GM18517 (cell line): ENCODE measurements around the gene FXYD3.
"Not testable (repeated sequence)": the region's sequence is repeated elsewhere in the genome, so short reads cannot be mapped to it uniquely, and the experiment has no call there.

Experiments
- ATAC-seq: cut with Tn5 transposase; IDR thresholded peaks from one replicate; pipeline ENCODE4 v1.9.1; 2021; ENCODE audit warnings: mild to moderate bottlenecking, moderate library complexity; ENCODE audit not compliant: unreplicated experiment

Gene FXYD3

DNA sequence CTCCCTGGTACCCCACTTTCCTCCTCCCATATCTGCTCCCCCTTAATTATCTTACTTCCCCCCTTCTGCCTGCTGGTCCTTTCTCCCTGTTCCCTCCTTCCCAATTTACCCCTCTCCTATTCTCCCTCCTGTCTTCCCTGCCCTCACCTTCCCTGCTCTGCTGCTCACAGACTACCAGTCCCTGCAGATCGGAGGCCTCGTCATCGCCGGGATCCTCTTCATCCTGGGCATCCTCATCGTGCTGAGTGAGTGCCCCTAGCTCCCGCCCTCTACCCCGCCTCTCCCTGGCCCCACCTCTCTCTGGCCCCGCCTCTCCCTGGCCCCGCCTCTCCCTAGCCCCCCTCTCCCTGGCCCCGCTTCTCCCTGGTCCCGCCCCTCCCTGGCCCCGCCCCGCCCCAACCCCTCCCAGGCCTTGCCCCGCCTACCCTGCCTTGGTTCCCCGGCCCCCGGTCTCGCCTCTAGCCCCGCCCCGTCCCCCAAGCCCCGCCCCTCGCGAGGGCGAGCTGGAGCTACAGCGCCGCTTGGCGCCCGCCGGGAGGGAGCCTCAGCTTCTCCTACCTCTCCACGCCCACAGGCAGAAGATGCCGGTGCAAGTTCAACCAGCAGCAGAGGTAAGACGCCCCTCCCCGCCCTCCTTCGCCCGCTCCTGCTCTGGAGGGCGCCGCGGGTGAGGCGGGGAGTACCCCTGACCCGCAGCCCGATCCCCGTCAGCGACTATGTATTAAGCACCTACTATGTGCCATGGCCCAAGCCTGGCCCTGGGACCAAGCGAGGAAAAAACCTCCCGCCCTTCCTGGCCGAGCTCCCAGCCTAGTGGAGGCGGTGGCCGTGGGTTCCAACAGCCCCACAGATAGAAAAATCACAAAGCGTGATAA, 25.6 kb downstream of the FXYD3 start:
- no peak for ATAC-seq

DNA sequence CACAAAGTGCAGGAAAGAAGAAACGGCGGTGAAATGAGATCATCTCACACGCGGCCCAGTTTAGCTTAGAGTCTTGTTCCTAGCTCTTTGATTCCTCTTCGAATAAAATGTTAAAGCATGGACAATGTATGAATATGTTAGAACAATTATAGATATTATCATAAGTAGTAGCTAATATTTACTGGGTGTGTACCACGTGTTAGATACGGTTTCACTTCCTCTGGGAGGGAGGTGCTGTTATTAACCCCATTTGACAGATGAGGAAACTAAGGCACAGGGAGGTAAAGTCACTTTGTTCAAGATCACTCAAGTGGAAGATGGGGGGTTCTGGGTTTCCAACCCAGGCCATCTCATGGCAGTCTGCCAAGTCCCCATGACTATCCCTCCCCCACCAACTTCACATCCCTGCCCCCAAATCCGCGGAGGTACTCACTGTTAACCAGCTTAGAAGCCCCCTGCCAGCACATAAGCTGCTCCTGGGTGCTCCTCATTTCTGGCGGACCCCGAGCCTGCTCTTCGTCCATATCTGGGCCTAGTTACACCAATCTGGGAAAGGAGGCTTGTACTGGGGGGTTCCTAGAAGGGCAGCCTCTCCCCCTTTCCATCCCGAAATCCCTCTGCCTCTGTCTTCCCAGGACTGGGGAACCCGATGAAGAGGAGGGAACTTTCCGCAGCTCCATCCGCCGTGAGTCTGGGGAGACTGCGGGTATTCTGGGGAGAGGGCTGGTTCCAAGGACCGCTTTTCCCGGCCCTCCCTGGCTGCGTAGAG, 26.4 kb downstream of the FXYD3 start:
- no peak for ATAC-seq

DNA sequence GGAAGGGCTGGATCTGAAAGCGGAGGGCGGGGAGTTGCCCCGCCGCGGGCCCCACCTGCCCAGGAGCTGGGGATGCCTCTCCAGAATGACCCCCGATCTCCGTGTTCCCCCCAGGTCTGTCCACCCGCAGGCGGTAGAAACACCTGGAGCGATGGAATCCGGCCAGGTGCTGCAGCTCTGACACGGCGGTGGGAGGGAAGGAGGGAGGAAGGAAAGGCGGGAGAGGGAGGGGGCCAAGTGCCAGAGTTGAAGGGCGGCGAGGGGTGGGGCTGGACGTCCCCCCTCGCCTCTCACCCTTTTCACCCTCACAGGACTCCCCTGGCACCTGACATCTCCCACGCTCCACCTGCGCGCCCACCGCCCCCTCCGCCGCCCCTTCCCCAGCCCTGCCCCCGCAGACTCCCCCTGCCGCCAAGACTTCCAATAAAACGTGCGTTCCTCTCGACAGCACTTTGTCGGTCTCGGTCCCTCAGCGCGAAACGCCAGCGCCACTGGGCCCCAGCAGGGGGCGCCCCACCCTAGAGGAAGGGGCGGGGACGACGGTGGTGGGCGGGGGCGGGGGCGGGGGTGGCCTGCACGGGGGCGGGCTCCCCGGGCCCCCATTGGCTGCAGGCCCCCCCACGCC, 27.1 kb downstream of the FXYD3 start:
- no peak for ATAC-seq

DNA sequence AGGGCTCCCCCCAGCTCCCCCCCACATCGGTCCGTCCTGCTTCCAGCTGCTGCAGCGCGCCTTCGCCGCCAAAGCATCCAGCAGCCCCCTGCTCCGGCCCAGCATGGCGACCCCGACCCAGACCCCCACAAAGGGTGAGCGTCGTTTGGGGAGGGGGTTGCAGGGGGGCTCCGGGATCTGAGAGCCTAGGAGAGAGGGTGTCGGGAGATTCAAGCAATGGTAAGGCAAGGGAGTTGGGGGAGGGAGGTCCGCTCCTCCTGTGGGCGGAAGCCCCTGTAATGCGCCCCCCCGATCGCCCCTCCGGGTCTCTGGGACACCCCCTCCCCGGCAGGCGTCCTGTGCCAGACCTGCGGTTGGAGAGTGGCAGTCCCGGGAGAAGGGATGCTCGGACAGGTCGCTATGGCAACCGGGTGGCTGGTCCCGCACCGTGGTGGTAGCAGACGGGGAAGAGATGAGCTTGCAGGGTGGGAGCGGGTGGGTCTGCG, 27.6 kb downstream of the FXYD3 start, which contains the start of gene FXYD7:
Gene FXYD7, plus strand, starts transcription at position 25 of the 485 bp plus-strand sequence. Its CDS starts 79 bp downstream, at position 104.
- no peak for ATAC-seq

DNA sequence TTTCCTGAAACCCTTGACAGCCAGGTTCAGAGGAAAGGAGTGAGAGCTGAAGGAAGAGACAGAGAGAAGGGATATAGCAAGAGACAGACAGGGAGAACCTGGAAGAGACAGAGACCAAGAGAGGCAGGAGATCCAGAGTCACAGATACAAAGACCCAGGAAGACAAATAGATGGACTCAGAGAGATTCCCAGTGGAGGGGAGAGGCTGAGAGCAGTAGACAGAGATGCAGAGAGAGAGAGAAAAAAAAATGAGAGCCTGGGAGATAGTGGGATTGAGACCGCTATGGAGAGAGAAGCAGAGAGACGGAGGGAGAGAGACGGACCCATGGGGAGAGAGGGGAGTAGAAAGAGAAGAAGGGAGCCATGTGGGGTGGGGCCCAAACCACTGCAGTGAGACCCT, 28.2 kb downstream of the FXYD3 start:
- ATAC-seq: no peak

DNA sequence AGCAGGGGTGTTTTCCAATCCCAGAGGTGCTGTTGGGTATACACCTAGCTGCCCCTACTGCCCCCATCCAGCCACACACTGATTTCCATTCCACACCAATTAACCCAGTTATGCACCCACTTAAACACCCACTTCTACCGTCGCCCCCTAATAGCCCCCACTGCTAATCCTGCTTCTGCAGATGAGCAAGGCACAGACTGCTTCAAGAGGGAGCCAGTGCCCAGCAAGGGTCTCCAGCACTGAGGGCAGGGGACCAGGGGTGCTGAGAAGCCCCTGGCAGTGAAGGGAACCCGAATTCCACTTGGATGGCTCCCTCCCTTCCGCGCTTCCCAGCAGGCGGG, 28.6 kb downstream of the FXYD3 start:
- no peak for ATAC-seq

DNA sequence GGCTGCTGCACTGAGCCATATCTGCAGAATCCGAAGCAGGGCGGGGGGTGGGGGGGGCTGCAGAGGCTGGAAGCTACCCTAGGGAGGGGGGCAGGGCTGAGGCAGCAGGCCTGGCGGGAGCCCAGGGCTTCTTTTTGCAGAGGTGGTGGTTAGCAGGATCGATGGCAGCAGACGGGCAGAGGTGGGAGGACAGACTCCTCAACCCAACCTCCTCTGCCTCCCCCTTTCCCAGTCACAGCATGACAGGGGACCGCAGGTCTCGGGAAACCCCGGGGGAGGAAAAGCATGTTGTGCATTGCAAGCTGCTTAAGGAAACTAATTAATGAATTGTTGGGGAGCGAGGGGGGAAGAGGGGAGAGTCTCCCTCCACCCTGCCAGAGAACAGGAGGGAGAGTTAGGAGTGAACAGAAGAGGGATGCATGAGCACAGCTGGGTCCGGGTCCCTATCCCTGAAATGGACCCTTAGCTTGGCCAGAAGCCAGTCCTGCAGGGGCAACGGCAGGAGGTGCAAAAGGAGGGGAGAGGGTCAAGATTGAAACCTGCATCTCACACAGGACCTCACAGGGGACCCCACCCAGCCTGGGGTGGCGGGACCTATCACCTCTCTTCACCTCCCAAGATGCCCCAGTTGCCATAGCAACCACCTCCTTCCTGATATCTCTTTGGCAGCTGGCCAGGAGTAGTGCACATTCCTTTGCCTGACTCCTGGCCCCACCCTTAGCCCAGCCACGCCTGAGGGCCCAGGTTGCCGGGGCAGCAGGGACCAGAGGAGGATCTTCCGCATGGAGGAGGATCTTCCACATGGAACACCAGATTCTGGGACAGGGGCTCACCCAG, 29.2 kb downstream of the FXYD3 start:
- no peak for ATAC-seq

DNA sequence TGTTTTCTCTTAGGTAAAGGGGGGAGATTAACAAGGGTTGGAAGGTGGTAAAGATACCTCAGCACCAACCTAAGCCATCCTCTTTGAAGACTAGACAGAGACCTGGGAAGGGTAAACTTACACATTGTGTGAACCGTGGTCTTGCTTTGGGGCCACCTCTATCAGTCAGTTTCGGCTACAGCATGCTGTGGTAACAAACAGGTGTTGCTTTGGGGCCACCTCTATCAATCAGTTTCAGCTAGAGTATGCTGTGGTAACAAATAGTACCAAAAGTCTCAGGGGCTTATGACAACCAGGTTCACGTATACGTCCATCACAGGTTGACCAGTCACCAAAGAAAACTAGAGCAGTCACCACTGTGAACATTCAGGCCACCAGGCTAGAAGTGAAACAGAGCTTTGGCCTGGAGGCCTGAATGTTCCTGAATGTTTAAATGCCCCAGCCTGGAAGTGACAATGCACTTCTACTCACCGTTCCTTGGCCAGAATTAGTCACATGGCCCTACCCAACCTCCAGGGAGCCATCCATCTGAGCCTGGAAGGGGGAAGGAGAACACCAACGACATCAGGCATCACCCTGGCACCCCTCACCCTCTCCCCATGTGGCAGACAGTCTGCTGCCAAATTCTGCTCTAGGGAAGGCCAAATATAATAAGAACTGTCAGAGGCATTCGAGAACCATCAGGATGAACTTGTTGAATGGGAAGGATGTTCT, 31.3 kb downstream of the FXYD3 start:
- no peak for ATAC-seq

DNA sequence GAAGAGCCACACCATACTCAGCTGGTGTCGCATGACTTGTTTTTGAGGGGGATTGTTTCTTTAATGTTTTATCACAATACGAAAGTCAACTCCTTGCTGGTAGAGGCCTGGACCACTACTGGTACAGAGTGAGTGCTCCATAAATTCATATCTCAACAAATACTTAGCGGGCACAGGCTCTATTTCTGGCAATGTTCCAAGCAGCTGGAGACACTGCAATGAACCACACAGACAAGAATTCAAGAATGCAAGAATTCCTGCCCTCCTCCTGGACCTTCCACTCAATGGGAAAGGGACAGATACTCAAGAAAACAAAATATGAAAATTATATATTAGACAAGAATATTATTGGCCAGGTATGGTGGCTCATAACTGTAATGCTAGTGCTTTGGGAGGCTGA, 33.8 kb downstream of the FXYD3 start:
- no peak for ATAC-seq

DNA sequence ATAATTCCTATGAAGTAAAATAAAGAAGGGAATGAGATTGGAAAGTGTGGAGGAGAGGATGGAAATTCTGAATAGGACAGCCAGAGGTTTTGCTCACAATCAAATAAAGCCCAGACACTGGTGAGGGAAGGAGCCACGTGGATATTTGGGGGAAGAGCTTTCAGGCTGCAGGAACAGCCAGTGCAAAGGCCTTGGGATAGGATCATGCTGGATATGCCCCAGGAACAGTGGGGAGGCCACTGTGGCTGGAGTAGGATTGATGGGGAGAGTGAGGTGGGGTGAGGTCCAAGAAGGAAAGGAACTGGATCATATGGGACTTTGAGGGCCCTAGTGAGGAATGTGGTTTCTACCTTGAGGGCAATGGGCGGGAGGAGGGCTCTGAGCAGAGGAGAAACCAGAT, 34.8 kb downstream of the FXYD3 start:
- no peak for ATAC-seq

DNA sequence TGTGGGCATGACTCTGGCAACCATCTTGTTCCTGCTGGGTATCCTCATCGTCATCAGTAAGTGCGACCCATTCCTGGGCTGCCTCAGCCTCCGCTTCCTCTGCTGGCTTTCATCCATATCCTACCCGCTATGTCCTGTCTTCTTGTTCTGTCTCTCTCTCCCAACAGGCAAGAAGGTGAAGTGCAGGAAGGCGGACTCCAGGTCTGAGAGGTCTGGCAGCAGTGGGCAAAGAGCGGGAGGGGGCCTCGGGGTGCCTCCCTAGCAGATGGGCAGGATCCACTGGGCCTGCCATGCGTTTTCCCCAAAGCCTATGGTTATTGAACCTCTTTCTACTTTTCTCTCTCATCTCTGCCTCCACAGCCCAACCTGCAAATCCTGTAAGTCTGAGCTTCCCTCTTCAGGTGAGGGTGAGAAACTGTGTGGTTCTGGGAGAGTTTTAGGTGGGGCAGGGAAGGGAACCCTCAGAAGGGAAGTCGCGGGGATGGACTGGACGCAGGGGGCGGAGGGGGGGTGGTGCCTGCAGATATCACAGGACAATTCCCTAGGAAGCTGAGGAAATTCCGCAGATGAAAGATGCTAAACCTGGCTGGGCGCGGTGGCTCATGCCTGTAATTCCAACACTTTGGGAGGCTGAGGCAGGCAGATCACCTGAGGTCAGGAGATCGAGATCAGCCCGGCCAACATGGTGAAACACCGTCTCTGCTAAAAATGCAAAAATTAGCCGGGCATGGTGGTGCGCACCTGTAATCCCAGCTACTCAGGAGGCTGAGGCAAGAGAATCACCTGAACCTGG, 35.8 kb downstream of the FXYD3 start:
- ATAC-seq: no peak

DNA sequence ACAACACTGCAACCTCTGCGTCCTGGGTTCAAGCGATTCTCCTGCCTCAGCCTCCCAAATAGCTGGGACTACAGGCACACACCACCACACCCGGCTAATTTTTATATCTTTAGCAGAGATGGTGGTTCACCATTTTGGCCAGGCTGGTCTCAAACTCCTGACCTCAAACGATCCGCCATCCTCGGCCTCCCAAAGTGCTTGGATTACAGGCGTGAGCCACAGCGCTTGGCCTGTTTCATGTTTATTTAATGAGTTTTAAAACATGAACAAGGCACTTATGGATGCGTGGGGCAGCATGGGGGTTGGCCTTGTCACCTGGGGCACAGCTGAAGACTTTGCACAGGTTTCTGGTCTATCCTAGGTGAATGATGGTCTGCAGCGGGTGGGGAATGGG, 37.5 kb downstream of the FXYD3 start:
- ATAC-seq: not testable (repeated sequence)

DNA sequence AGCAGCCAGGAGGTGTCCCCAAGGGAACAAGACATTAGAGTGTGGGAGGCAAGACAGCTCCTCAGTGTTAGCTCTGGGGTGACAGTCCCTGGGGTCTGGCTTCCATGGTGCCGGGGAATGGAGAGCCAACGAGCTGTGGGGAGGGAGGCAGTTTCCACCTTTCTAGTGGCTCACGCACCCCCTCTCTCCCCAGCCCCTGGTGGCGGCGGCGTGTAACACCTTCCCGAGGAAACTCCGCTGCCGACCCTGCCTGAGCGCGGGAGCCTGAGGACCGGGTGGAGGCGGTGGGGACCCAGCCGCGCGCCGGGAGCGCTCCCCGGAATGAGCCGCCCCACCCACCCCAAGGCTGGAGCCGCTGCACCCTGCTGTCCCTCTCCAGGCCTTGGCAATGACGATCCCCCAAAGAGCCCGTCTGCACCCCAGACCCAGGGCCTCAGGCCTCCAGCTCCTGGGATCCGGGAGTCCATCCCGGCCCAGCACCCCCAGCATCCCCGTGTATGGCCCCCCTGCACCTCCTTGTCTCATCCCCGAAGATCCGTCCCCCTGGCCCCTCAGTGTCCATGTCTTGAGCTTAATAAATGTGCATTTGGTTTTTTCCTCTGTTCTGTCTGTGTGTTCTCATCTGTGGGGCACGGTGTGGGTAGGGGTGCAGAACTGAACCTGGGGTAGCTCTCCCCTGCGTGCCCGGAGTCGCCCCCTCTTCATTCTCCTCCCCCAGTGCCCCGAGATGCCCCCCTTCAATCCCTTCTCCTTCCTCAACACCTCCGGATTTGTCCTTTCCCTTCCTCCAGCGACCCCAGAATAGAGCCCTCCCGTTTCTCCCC, 38.3 kb downstream of the FXYD3 start:
- no peak for ATAC-seq

DNA sequence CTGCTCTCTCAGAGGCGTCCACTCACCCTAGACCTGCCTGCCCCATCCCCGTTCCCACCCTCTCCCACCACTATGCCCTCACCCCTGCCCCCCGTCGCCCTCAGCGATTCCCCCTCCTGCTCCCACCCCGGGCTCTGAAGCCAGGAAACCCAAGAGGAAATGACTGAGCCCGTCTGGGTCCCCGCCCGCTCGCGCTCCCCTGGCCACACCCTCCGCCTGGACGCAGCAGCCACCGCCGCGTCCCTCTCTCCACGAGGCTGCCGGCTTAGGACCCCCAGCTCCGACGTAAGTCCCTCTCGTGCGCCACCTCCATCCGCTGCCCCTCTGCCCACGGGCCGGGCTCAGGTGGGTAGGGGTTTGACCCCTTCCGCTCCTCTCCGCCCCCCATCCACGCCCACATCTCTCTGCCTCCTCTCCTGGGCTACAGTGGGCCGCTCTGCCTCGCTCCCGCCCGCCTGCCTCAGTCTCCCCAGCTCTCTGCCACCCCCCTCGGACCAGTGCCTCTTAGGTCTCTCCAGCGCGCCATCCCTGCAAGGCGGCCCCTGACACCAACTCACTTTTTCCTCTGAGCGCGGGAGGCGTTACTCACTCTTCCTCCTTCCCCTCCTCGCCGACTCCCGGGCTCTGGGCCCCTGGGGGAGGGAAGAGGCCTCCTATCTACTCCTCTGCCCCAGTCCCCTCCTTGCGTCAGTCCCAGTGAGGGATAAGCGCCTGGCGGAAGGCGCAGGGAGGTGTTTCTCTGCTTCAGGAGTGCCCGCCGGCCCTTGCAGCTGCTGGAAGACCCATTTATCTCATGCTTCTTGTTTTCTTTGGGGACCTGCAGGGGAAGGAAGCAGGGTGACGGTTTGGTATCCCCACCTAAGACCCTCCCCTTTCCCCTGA, 39.1 kb downstream of the FXYD3 start, which contains the start of gene FXYD5:
Gene FXYD5, plus strand, starts transcription at position 211 of the 882 bp plus-strand sequence. CDS start 816 bp downstream, outside the sequence.
- ATAC-seq: no peak

DNA sequence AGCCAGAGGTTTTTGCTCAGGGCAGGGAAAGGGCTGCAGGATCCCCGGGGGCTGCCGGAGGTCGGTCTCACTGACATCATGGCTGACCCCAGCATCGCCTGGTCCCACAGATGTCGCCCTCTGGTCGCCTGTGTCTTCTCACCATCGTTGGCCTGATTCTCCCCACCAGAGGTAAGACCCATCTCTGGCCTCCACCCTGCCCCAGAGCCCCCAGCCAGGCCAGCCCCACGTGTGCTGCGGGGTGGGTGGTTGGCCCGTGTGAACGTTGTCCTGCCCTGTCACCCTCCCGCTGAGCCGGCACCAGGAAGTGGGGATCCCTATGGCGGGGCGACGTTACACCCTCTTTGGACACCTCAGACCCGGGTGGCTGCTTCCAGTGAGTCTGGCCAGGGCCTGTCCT, 39.8 kb downstream of the FXYD3 start:
- ATAC-seq: no peak

DNA sequence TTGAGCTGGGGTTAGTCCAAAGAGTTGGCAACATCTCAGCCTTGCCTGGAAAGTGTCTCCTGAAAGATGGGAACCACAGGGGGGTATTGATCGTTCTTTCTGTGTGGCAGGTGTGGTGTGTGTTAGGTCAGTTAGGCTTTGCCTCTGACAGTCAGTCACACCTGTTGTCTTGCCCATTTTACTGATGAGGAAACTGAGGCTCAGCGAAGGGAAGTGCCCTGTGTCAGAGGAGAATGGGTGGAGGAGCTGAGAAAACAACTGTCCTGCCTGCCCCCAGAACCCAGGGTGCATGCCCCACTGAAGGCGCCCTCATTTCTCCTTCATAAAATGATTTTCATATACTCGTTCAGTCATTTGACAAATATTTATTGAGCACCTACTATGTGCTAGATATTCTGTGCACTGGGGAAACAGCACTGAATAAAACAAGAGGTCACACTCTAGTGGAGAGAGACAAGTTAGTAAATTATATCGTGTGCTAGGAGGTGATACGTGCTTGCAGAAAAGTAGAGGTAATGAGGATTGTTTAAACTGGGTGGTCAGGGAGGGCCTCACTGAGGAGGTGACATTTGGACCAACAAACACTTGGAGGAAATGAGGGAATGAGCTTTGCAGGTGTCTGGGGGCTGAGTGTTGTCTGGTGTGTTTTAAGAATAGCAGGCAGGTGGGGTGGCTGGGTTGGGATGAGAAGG, 40.5 kb downstream of the FXYD3 start:
- ATAC-seq: no peak

DNA sequence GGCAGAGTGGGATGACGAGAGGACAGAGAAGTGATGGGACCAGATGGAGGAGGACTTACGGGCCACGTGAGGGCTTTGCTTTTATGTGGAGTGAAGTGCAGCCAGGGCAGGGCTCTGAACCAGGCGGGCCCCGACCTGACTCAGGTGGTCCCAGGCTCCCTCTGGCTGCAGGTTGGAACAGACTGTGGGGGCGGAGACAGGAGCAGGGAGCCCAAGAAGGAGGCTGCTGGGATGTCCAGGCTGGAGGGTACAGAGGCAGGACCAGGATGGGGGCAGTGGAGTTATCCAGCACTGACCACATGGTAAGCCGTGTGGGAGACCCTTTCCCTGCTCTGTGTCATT, 41.0 kb downstream of the FXYD3 start:
- ATAC-seq: no peak
